ENCODE measurements around the gene PFKP. TPM values are rescaled to one million over a fixed set of nuclear protein-coding genes. Genes with fewer than 3 reads are reported as not detected.

The PFKP gene
- polyA plus RNA-seq, 2 of the 4 experiments (the other 2 are of a cell fraction): 164 to 279 TPM

DNA sequence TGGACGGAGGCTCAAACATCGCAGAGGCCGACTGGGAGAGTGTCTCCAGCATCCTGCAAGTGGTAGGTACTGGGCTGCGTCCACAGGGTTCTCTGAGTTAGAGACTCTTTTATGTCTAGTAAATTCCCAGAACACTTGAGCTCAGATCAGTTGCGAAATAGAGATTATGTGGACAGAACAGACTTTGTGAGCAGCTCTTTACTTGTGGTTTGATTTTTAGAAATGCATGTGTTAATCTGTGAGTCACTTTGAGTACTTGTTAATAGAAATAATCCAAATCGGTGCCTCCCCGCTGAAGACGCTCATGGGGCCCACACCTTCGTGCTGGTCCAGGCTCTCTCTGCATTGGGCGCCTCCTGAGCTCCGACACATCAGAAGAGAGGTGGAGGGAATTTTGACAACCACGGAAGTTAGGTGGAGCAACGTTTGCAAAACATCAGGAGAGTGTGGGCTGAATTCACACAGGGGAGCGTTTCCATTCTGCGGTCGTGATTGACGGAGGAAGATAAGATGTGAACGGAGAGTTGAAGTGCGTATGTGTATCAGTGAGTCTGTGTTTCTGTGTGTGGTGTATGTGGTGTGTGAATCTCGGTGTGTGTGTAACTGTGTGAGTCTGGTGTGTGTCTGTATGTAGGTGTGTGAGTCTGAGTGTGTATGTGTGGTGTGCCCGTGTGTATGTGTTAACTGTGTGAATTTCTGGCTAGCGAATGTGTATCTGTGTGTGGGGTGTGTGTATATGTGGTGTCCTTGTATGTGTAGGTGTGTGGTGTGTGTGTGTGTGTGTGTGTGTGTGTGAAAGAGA is 32.1 kb downstream of the PFKP start (continued):
- no peak for TF ChIP-seq TFCP2L1 (CRISPR knock-in tag; IDR thresholded peaks at IDR 0.05)

DNA sequence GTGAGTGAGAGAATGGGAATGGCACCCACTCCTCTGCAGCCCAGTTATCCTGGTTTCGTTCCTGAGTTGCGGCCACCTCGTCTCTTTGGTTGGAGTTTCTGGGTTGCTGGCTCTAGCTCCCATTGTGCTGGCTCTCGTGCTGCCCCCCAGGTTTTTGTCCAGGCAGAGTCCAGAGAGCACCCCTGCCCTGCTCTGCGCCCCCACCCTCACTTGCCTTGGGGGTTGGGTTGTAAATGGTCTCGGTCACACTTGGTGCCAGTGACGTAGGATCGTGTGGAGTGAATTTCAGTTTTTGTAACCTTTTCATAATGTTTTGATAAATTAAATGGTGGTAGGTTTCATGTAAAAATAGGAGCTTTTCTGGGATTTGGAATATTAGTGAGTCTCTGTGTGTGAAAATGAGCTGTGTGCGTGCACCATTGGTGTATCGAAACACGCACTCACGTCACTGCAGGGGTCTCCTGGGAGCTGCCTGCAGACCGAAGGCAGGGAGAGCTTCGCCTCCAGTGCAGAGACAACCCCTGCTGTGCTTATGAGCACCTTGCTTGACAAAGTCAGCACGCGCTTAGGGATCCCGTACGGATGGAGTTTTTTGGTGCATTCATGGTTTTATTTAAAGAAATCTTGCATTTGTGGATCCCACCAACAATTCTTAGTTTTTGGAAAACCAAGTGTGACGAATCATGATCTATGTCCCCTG is 32.9 kb downstream of the PFKP start:
- Histone ChIP-seq H3K9me3 (no peaks in the 10 kb centered on the region), H3K4me2 (no peak overlapping the region; the same call in 2 of the 3 replicates), H3K27ac (peak overlapping the region; percentile 92 to 99; a peak in 5 of 6 replicates), H3K4me3 (no peak overlapping the region), H3K4me1 (peaks cover 80% of the 10 kb centered on the region)
- CTCF ChIA-PET: interaction anchor here (1.8 to 3.4 kb wide), 3 partner anchors 10 to 19 kb away, joined by 7 to 20 read pairs (median 9); no protein-coding TSS in a partner anchor
- FAIRE-seq (no peak), DNase-seq (ENCODE audit: low read depth in 1 of 2, low spot score in 1 of 2) (no peak), ATAC-seq (no peak)
- TF ChIP-seq, protein P1, sequence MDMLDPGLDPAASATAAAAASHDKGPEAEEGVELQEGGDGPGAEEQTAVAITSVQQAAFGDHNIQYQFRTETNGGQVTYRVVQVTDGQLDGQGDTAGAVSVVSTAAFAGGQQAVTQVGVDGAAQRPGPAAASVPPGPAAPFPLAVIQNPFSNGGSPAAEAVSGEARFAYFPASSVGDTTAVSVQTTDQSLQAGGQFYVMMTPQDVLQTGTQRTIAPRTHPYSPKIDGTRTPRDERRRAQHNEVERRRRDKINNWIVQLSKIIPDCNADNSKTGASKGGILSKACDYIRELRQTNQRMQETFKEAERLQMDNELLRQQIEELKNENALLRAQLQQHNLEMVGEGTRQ (IDR thresholded peaks at IDR 0.05): no peak
- TF ChIP-seq EHMT2 (IDR thresholded peaks at IDR 0.05; ENCODE audit: low read depth) (no peak), CHD2 (IDR thresholded peaks at IDR 0.05; ENCODE audit: low read length, partially characterized antibody) (no peak), POLR2A (IDR thresholded peaks at IDR 0.05; ENCODE audit: low read length) (no peak), GATA3 (IDR thresholded peaks at IDR 0.05; ENCODE audit: borderline replicate concordance) (no peak), KDM1A (IDR thresholded peaks at IDR 0.05; ENCODE audit: low read depth) (no peak), RARB (CRISPR knock-in tag; IDR thresholded peaks at IDR 0.05) (no peak), HOXB5 (CRISPR knock-in tag; IDR thresholded peaks at IDR 0.05) (no peak), HOXB13 (CRISPR knock-in tag; IDR thresholded peaks at IDR 0.05; ENCODE audit: low read depth) (no peak), EP300 (IDR thresholded peaks at IDR 0.05) (no peak), POLR2AphosphoS2 (conservative IDR thresholded peaks at IDR 0.05; ENCODE audit: low read length) (no peak), CBX8 (IDR thresholded peaks at IDR 0.05) (no peak), JUN (IDR thresholded peaks at IDR 0.05) (no peak), RFX5 (IDR thresholded peaks at IDR 0.05) (no peak), RAD21 (conservative IDR thresholded peaks at IDR 0.05 in 1 of 2, IDR thresholded peaks at IDR 0.05 in 1 of 2) (no peak), ZNF302 (CRISPR knock-in tag; IDR thresholded peaks at IDR 0.05) (no peak), FOSL2 (IDR thresholded peaks at IDR 0.05) (no peak), FOSL2 (CRISPR knock-in tag; IDR thresholded peaks at IDR 0.05) (no peak)
- TF ChIP-seq, protein P2, sequence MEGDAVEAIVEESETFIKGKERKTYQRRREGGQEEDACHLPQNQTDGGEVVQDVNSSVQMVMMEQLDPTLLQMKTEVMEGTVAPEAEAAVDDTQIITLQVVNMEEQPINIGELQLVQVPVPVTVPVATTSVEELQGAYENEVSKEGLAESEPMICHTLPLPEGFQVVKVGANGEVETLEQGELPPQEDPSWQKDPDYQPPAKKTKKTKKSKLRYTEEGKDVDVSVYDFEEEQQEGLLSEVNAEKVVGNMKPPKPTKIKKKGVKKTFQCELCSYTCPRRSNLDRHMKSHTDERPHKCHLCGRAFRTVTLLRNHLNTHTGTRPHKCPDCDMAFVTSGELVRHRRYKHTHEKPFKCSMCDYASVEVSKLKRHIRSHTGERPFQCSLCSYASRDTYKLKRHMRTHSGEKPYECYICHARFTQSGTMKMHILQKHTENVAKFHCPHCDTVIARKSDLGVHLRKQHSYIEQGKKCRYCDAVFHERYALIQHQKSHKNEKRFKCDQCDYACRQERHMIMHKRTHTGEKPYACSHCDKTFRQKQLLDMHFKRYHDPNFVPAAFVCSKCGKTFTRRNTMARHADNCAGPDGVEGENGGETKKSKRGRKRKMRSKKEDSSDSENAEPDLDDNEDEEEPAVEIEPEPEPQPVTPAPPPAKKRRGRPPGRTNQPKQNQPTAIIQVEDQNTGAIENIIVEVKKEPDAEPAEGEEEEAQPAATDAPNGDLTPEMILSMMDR (IDR thresholded peaks at IDR 0.05): no peak
- TF ChIP-seq, protein P3, sequence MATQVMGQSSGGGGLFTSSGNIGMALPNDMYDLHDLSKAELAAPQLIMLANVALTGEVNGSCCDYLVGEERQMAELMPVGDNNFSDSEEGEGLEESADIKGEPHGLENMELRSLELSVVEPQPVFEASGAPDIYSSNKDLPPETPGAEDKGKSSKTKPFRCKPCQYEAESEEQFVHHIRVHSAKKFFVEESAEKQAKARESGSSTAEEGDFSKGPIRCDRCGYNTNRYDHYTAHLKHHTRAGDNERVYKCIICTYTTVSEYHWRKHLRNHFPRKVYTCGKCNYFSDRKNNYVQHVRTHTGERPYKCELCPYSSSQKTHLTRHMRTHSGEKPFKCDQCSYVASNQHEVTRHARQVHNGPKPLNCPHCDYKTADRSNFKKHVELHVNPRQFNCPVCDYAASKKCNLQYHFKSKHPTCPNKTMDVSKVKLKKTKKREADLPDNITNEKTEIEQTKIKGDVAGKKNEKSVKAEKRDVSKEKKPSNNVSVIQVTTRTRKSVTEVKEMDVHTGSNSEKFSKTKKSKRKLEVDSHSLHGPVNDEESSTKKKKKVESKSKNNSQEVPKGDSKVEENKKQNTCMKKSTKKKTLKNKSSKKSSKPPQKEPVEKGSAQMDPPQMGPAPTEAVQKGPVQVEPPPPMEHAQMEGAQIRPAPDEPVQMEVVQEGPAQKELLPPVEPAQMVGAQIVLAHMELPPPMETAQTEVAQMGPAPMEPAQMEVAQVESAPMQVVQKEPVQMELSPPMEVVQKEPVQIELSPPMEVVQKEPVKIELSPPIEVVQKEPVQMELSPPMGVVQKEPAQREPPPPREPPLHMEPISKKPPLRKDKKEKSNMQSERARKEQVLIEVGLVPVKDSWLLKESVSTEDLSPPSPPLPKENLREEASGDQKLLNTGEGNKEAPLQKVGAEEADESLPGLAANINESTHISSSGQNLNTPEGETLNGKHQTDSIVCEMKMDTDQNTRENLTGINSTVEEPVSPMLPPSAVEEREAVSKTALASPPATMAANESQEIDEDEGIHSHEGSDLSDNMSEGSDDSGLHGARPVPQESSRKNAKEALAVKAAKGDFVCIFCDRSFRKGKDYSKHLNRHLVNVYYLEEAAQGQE (IDR thresholded peaks at IDR 0.05): no peak
- TF ChIP-seq, protein P4, sequence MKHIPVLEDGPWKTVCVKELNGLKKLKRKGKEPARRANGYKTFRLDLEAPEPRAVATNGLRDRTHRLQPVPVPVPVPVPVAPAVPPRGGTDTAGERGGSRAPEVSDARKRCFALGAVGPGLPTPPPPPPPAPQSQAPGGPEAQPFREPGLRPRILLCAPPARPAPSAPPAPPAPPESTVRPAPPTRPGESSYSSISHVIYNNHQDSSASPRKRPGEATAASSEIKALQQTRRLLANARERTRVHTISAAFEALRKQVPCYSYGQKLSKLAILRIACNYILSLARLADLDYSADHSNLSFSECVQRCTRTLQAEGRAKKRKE (CRISPR knock-in tag; IDR thresholded peaks at IDR 0.05; ENCODE audit: low read depth): no peak
- WGBS (ENCODE audit: missing lambda C conversion rate): 96% methylated on average over 19 of the region's 19 CpGs
- POLR2A ChIA-PET: interaction anchor here (0.8 to 1.1 kb wide), 4 partner anchors 8 to 30 kb away, joined by 3 to 4 read pairs (median 4); no protein-coding TSS in a partner anchor

Measured in A549 (cell line).